GM19238 (cell line): Measurements from ENCODE around the gene IBTK.
"Not testable (repeated sequence)": the region's sequence is repeated elsewhere in the genome, so short reads cannot be mapped to it uniquely, and the experiment has no call there.

ENCODE experiments used
- DNase-seq: peaks from one replicate; pipeline ENCODE4 v3.0.0; 2011; ENCODE audit warnings: low spot score; ENCODE audit not compliant: insufficient read length

IBTK gene

GRCh38 chr6:82247505-82248272 is at the start of gene IBTK:
TSS of gene IBTK (minus strand) at chr6:82247744. CDS start at chr6:82240486, 7,258 bp downstream.
- DNase-seq: peak; percentile 79

GRCh38 chr6:82283771-82284410 is 36.3 kb upstream of the IBTK start:
- no peak for DNase-seq

GRCh38 chr6:82281550-82281949 is 34.0 kb upstream of the IBTK start:
- not testable (repeated sequence) for DNase-seq

- no peak for DNase-seq
Observed at GRCh38 chr6:82277686-82278085, 30.1 kb upstream of the IBTK start.

GRCh38 chr6:82275686-82276085 is 28.1 kb upstream of the IBTK start:
- DNase-seq: no peak

- no peak for DNase-seq
Observed at GRCh38 chr6:82273295-82273694, 25.8 kb upstream of the IBTK start.

GRCh38 chr6:82270881-82271635 is 23.5 kb upstream of the IBTK start:
- DNase-seq: no peak

GRCh38 chr6:82268301-82268846 is 20.8 kb upstream of the IBTK start:
- DNase-seq: no peak

GRCh38 chr6:82264824-82265223 is 17.3 kb upstream of the IBTK start:
- no peak for DNase-seq

- no peak for DNase-seq
Observed at GRCh38 chr6:82264321-82264720, 16.8 kb upstream of the IBTK start.

GRCh38 chr6:82263916-82264315 is 16.4 kb upstream of the IBTK start:
- no peak for DNase-seq

GRCh38 chr6:82260997-82261732 is 13.6 kb upstream of the IBTK start:
- DNase-seq: no peak

- no peak for DNase-seq
Observed at GRCh38 chr6:82259389-82259788, 11.8 kb upstream of the IBTK start.

GRCh38 chr6:82257088-82257774 is 9.7 kb upstream of the IBTK start:
- DNase-seq: no peak

GRCh38 chr6:82254722-82255121 is 7.2 kb upstream of the IBTK start:
- not testable (repeated sequence) for DNase-seq

GRCh38 chr6:82251942-82252341 is 4.4 kb upstream of the IBTK start:
- no peak for DNase-seq

GRCh38 chr6:82249381-82250253 is 2.1 kb upstream of the IBTK start:
- no peak for DNase-seq

GRCh38 chr6:82248273-82248735 is 760 bp upstream of the IBTK start:
- DNase-seq: no peak

GRCh38 chr6:82246802-82247504 is 591 bp downstream of the IBTK start:
- no peak for DNase-seq
